ENCODE data around the gene WDR62. TPM values are rescaled to one million over a fixed set of nuclear protein-coding genes. Genes with fewer than 3 reads are reported as not detected.
A peak's percentile ranks its signal among the peaks of the same experiment; 100 is the strongest.

Gene WDR62
- total and polyA plus RNA-seq, 2 donors (not counting 3 experiments of a cell fraction or from before 2014, with no cell fraction given) = 8.0 to 13.4 TPM

GRCh38 chr19:36097036-36097435, 42.3 kb downstream of the WDR62 start:
- ChIA-PET CTCF (no interaction called here), POLR2A (interaction anchor here (0.7 kb wide), 1 partner anchor 36 kb away, joined by 6 read pairs; no protein-coding TSS in a partner anchor)
- dilution Hi-C loops (cut with MboI; ENCODE audit: extremely low pct_ligation_motif_present, low sequenced_read_pairs) = no loop called here
- H3K4me1 ChIP-seq (ENCODE audit: control insufficient read depth, extremely low read depth, insufficient read depth, low read length) = no peaks in the 10 kb centered on the region
- H3K4me3 ChIP-seq (replicated peaks in 1 of 3; ENCODE audit: insufficient read depth in 1 of 3, low read depth in 1 of 3, low read length in 3 of 3) = no peak overlapping the region
- H3K27ac ChIP-seq (ENCODE audit: insufficient read depth, low read depth, low read length) = no peak overlapping the region
- no peaks in the 10 kb centered on the region for H3K27me3 ChIP-seq (ENCODE audit: control insufficient read depth in 2 of 2, insufficient read depth in 2 of 2, low read length in 2 of 2)
- DNase-seq (ENCODE audit: low read depth, low spot score) = peak; percentile 11
- H4K20me1 ChIP-seq (replicated peaks; ENCODE audit: control insufficient read depth, extremely low read depth, insufficient read depth, low read length) = no peaks in the 10 kb centered on the region
- H3K9ac ChIP-seq (replicated peaks; ENCODE audit: extremely low read depth, insufficient read depth, low read length) = no peak overlapping the region
- no peak overlapping the region for H2AFZ ChIP-seq (ENCODE audit: low read depth, low read length)
- H3K79me2 ChIP-seq (ENCODE audit: control insufficient read depth, insufficient read depth, low read length) = no peaks in the 10 kb centered on the region
- H3K36me3 ChIP-seq (ENCODE audit: control insufficient read depth in 2 of 2, extremely low read depth in 1 of 2, insufficient read depth in 2 of 2, low read length in 2 of 2) = peaks cover 3% of the 10 kb centered on the region in 2 experiments
- intact Hi-C loops (cut with micrococcal nuclease) = no loop called here
- no peak overlapping the region for H3K4me2 ChIP-seq (ENCODE audit: insufficient read depth, low read length)
- no peaks in the 10 kb centered on the region for H3K9me3 ChIP-seq (replicated peaks; ENCODE audit: control insufficient read depth, insufficient read depth, low read length)
- no peak for TF ChIP-seq FOS (IDR thresholded peaks at IDR 0.05; ENCODE audit: borderline replicate concordance, insufficient read depth, low read length)
- no peak for TF ChIP-seq CTCF (IDR thresholded peaks at IDR 0.05; ENCODE audit: extremely low read depth in 1 of 2, insufficient read depth in 1 of 2, low read depth in 1 of 2, low read length in 2 of 2)
- no peak for TF ChIP-seq POLR2A (IDR thresholded peaks at IDR 0.05; ENCODE audit: low read depth, low read length)
- no peak for TF ChIP-seq GATA2 (IDR thresholded peaks at IDR 0.05; ENCODE audit: insufficient read depth, insufficient read length, low read depth, low read length)
- no peak for TF ChIP-seq JUN (IDR thresholded peaks at IDR 0.05; ENCODE audit: borderline replicate concordance, insufficient read depth, insufficient read length, low read depth)
- TF ChIP-seq EZH2 (IDR thresholded peaks at IDR 0.05; ENCODE audit: borderline replicate concordance, low read depth, low read length, severe bottlenecking) = no peak
- no peak for TF ChIP-seq MAX (IDR thresholded peaks at IDR 0.05; ENCODE audit: insufficient read depth, insufficient read length)
- TF ChIP-seq POLR2AphosphoS5 (IDR thresholded peaks at IDR 0.05; ENCODE audit: insufficient read depth, low read depth, low read length) = no peak
- TF ChIP-seq MYC (IDR thresholded peaks at IDR 0.05; ENCODE audit: low read depth, low read length) = no peak
- FAIRE-seq = no peak
- no TSS peak for BruUV-seq (replicated peaks)
- no peaks in the 10 kb centered on the region for H3K9me1 ChIP-seq (replicated peaks; ENCODE audit: control insufficient read depth, extremely low read depth, insufficient read depth, low read length)

All from endothelial cell of umbilical vein (primary cell).